SK-N-SH treated with all-trans-retinoic acid at 6 μM for 48 hours (cell line): ENCODE measurements around the gene LRP8.

Experiments used
- ATAC-seq: fragments of 200-7000 bp; cut with Tn5 transposase; 3 replicates; pipeline ENCODE4 v1.9.1; 2020; ENCODE audit warnings: mild to moderate bottlenecking, moderate library complexity
- ARNTL ChIP-seq: fragments of 450-650 bp; formaldehyde crosslinking; IDR thresholded peaks from 2 replicates; pipeline ENCODE4 v1.5.0; 2020; ENCODE audit warnings: low read depth, mild to moderate bottlenecking, moderate library complexity, borderline replicate concordance
- BACH2 ChIP-seq: fragments of 250-450 bp; sonication (Bioruptor Pico); IDR thresholded peaks from 2 replicates; pipeline ENCODE4 v1.9.0; 2021; ENCODE audit warnings: mild to moderate bottlenecking, borderline replicate concordance
- CREB5 ChIP-seq: fragments of 250-450 bp; sonication (Bioruptor Pico); IDR thresholded peaks from 2 replicates; pipeline ENCODE4 v1.5.1; 2020; ENCODE audit warnings: low read depth, mild to moderate bottlenecking, moderate library complexity
- CSDC2 ChIP-seq: fragments of 250-450 bp; sonication (Bioruptor Pico); IDR thresholded peaks from 2 replicates; pipeline ENCODE4 v1.5.0; 2020; ENCODE audit warnings: mild to moderate bottlenecking, moderate library complexity
- CSRNP3 ChIP-seq: fragments of 250-450 bp; sonication (Bioruptor Pico); IDR thresholded peaks from 2 replicates; pipeline ENCODE4 v1.5.1; 2021; ENCODE audit warnings: mild to moderate bottlenecking, moderate library complexity
- ESRRG ChIP-seq: fragments of 250-450 bp; sonication (Bioruptor Pico); IDR thresholded peaks from 2 replicates; pipeline ENCODE4 v1.6.1; 2021; ENCODE audit warnings: mild to moderate bottlenecking
- ISL1 ChIP-seq: fragments of 250-450 bp; sonication (Bioruptor Pico); IDR thresholded peaks from 2 replicates; pipeline ENCODE4 v2.1.2; 2022; ENCODE audit warnings: mild to moderate bottlenecking, moderate library complexity
- OSR1 ChIP-seq: fragments of 250-450 bp; sonication (Bioruptor Pico); IDR thresholded peaks from 2 replicates; pipeline ENCODE4 v1.8.0; 2022; ENCODE audit warnings: moderate library complexity, mild to moderate bottlenecking, inconsistent platforms
- PATZ1 ChIP-seq: fragments of 250-450 bp; sonication (Bioruptor Pico); IDR thresholded peaks from 2 replicates; pipeline ENCODE4 v1.8.0; 2020; ENCODE audit warnings: mild to moderate bottlenecking, moderate library complexity, borderline replicate concordance
- POU6F1 ChIP-seq: fragments of 250-450 bp; sonication (Bioruptor Pico); IDR thresholded peaks from 2 replicates; pipeline ENCODE4 v1.8.0; 2021; ENCODE audit warnings: low read depth, mild to moderate bottlenecking, moderate library complexity, borderline replicate concordance
- PPARA ChIP-seq: fragments of 250-450 bp; sonication (Bioruptor Pico); IDR thresholded peaks from 2 replicates; pipeline ENCODE4 v1.5.0; 2020; ENCODE audit warnings: mild to moderate bottlenecking, borderline replicate concordance
- SNAI2 ChIP-seq: fragments of 250-450 bp; sonication (Bioruptor Pico); IDR thresholded peaks from 2 replicates; pipeline ENCODE4 v1.5.0; 2020; ENCODE audit warnings: mild to moderate bottlenecking, moderate library complexity
- TCF4 ChIP-seq: fragments of 250-450 bp; sonication (Bioruptor Pico); IDR thresholded peaks from 2 replicates; pipeline ENCODE4 v1.8.0; 2021; ENCODE audit warnings: mild to moderate bottlenecking, moderate library complexity, borderline replicate concordance
- TOX ChIP-seq: fragments of 250-450 bp; sonication (Bioruptor Pico); IDR thresholded peaks from 2 replicates; pipeline ENCODE4 v1.8.0; 2021; ENCODE audit warnings: mild to moderate bottlenecking, moderate library complexity, borderline replicate concordance
- TSHZ2 ChIP-seq: fragments of 250-450 bp; sonication (Bioruptor Pico); IDR thresholded peaks from 2 replicates; pipeline ENCODE4 v1.5.0; 2020; ENCODE audit warnings: mild to moderate bottlenecking, moderate library complexity
- ZC3H10 ChIP-seq: fragments of 250-450 bp; sonication (Bioruptor Pico); IDR thresholded peaks from 2 replicates; pipeline ENCODE4 v1.5.1; 2021; ENCODE audit warnings: mild to moderate bottlenecking, moderate library complexity
- ZFP3 ChIP-seq: fragments of 250-450 bp; sonication (Bioruptor Pico); IDR thresholded peaks from 2 replicates; pipeline ENCODE4 v1.5.0; 2020; ENCODE audit warnings: mild to moderate bottlenecking, moderate library complexity
- ZFP30 ChIP-seq: fragments of 450-650 bp; formaldehyde crosslinking; IDR thresholded peaks from 2 replicates; pipeline ENCODE4 v1.5.0; 2022; ENCODE audit warnings: mild to moderate bottlenecking, moderate library complexity
- ZNF565 ChIP-seq: fragments of 450-650 bp; formaldehyde crosslinking; conservative IDR thresholded peaks from 2 replicates; pipeline ENCODE4 v1.5.0; 2020; ENCODE audit warnings: low read depth, mild to moderate bottlenecking, moderate library complexity
- ZNF70 ChIP-seq: fragments of 450-650 bp; formaldehyde crosslinking; IDR thresholded peaks from 2 replicates; pipeline ENCODE4 v1.5.0; 2020; ENCODE audit warnings: mild to moderate bottlenecking, moderate library complexity
- ZNF8 ChIP-seq: fragments of 450-650 bp; formaldehyde crosslinking; IDR thresholded peaks from 2 replicates; pipeline ENCODE4 v1.5.0; 2020; ENCODE audit warnings: mild to moderate bottlenecking, moderate library complexity

LRP8 gene

GRCh38 chr1:53260631-53261247 is 67.1 kb downstream of the LRP8 start:
- ATAC-seq, result no peak
- TF ChIP-seq ISL1 (CRISPR knock-in tag), result no peak
- TF ChIP-seq POU6F1 (CRISPR knock-in tag), result no peak
- TF ChIP-seq PPARA (CRISPR knock-in tag), result no peak
- no peak for TF ChIP-seq ZNF8
- TF ChIP-seq CREB5 (CRISPR knock-in tag), result no peak
- no peak for TF ChIP-seq TOX (CRISPR knock-in tag)
- TF ChIP-seq TSHZ2, result no peak

- ATAC-seq, result no peak
Measured at GRCh38 chr1:53259932-53260331, 67.9 kb downstream of the LRP8 start.

More at GRCh38 chr1:53259932-53260331, 67.9 kb downstream of the LRP8 start:
- TF ChIP-seq CSDC2 (no peak), ZFP3 (CRISPR knock-in tag) (no peak), CSRNP3 (no peak), TCF4 (CRISPR knock-in tag) (no peak), ZNF70 (CRISPR knock-in tag) (no peak), ZNF8 (no peak), ZNF565 (no peak), ZFP30 (CRISPR knock-in tag) (no peak), TSHZ2 (no peak), PATZ1 (CRISPR knock-in tag) (no peak), ISL1 (CRISPR knock-in tag) (no peak), SNAI2 (CRISPR knock-in tag) (no peak), BACH2 (no peak), ARNTL (CRISPR knock-in tag) (no peak), ZC3H10 (CRISPR knock-in tag) (no peak), PPARA (CRISPR knock-in tag) (no peak), ESRRG (no peak), CREB5 (CRISPR knock-in tag) (no peak), OSR1 (no peak)
